ENCODE measurements around the gene GUF1. TPM values are rescaled to one million over a fixed set of nuclear protein-coding genes. Genes with fewer than 3 reads are reported as not detected.

The GUF1 gene
- total RNA-seq, 2 donors from 2014 or later: 17.8 to 28.7 TPM

DNA sequence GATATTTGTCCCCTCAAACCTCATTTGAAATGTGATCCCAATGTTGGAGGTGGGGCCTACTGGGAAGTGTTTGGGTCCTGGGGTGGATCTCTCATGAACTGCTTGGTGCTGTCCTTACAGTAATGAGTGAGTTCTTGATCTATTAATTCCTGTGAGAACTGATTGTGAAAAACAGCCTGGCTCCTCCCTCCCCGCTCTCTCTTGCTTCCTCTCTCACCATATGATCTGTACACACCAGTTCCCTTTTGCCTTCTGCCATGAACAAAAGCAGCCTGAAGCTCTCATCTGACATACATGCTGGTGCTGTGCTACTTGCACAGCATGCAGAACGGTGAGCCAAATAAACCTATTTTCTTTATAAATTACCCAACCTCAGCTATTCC lies 15.6 kb upstream of the GUF1 start:
- H3K27ac ChIP-seq: no peak overlapping the region
- no peak overlapping the region for H3K4me3 ChIP-seq
- H3K27me3 ChIP-seq: no peaks in the 10 kb centered on the region
- intact Hi-C loops (cut with DNase I): no loop called here
- DNase-seq: no peak
- H3K9me3 ChIP-seq: no peaks in the 10 kb centered on the region
- no peaks in the 10 kb centered on the region for H3K4me1 ChIP-seq
- H3K9ac ChIP-seq (ENCODE audit: low read depth in 2 of 2, low read length in 2 of 2): no peak overlapping the region
- TF ChIP-seq, protein P1, sequence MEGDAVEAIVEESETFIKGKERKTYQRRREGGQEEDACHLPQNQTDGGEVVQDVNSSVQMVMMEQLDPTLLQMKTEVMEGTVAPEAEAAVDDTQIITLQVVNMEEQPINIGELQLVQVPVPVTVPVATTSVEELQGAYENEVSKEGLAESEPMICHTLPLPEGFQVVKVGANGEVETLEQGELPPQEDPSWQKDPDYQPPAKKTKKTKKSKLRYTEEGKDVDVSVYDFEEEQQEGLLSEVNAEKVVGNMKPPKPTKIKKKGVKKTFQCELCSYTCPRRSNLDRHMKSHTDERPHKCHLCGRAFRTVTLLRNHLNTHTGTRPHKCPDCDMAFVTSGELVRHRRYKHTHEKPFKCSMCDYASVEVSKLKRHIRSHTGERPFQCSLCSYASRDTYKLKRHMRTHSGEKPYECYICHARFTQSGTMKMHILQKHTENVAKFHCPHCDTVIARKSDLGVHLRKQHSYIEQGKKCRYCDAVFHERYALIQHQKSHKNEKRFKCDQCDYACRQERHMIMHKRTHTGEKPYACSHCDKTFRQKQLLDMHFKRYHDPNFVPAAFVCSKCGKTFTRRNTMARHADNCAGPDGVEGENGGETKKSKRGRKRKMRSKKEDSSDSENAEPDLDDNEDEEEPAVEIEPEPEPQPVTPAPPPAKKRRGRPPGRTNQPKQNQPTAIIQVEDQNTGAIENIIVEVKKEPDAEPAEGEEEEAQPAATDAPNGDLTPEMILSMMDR (IDR thresholded peaks at IDR 0.05): no peak
- H3K36me3 ChIP-seq: no peaks in the 10 kb centered on the region

DNA sequence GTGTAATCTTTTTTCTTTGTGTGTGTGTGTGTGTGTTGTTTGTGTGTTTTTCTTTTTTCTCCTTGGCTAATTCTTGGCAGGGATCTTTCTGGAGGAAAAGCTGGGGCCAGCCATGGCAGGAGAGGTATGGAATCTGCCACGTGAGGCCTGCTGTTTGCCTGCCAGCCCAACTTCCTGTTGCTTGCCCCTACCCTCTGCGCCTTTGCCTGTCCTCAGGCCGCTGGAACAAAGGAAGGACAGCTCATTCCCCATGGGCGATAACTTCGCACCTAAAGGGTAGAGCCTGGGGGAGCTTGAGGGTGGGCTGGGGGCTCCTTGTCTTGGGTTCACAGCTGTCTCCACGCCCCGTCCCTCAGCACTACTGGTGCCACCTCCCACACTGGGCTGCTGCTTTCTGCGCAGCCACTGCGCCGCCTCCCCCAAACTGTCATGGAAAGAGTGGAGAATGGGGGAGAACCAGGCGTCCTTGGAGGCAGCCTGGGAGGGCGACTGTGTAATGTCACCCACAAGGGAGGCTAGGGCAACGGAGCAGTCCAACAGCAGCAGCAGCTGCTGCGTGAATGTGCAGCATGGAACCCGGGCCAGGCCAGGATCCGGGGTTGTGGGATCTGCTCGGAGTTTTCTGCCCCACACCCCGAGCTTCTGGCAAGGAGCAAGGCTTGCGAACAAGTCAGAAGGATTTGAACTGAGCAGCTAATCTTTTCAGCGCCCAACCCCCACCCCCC lies 14.5 kb upstream of the GUF1 start:
- H3K27ac ChIP-seq: no peak overlapping the region
- H3K36me3 ChIP-seq: no peaks in the 10 kb centered on the region
- H3K4me1 ChIP-seq: no peaks in the 10 kb centered on the region
- H3K27me3 ChIP-seq: no peaks in the 10 kb centered on the region
- H3K4me3 ChIP-seq: no peak overlapping the region
- no peaks in the 10 kb centered on the region for H3K9me3 ChIP-seq
- no peak for DNase-seq
- intact Hi-C loops (cut with DNase I): no loop called here
- no peak overlapping the region for H3K9ac ChIP-seq (ENCODE audit: low read depth in 2 of 2, low read length in 2 of 2)
- TF ChIP-seq, protein P1 (IDR thresholded peaks at IDR 0.05): no peak

DNA sequence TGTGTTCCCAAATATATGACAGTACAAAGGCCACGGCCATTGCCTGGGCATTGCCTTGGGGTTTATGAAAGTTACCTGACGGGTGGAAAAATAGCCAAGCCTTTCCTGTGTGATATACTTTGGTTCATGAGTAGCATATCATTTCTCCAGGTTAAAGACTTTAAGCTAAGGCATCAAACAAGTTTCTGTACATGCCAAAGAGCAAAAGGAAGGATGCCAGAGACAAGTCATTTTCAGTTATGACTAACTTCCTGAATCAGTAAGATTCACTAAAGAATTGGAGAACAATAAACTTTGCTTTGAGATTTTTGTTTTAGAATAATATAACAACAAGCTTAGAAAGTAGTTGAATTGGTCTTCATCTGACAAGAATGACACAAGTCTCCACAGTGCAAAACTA lies 9.7 kb upstream of the GUF1 start:
- H3K4me1 ChIP-seq: no peaks in the 10 kb centered on the region
- TF ChIP-seq, protein P1 (IDR thresholded peaks at IDR 0.05): no peak
- no peak overlapping the region for H3K9ac ChIP-seq (ENCODE audit: low read depth in 2 of 2, low read length in 2 of 2)
- H3K4me3 ChIP-seq: no peak overlapping the region
- H3K27me3 ChIP-seq: no peaks in the 10 kb centered on the region
- H3K36me3 ChIP-seq: no peaks in the 10 kb centered on the region
- H3K9me3 ChIP-seq: no peaks in the 10 kb centered on the region
- DNase-seq: no peak
- no peak overlapping the region for H3K27ac ChIP-seq
- intact Hi-C loops (cut with DNase I): no loop called here

DNA sequence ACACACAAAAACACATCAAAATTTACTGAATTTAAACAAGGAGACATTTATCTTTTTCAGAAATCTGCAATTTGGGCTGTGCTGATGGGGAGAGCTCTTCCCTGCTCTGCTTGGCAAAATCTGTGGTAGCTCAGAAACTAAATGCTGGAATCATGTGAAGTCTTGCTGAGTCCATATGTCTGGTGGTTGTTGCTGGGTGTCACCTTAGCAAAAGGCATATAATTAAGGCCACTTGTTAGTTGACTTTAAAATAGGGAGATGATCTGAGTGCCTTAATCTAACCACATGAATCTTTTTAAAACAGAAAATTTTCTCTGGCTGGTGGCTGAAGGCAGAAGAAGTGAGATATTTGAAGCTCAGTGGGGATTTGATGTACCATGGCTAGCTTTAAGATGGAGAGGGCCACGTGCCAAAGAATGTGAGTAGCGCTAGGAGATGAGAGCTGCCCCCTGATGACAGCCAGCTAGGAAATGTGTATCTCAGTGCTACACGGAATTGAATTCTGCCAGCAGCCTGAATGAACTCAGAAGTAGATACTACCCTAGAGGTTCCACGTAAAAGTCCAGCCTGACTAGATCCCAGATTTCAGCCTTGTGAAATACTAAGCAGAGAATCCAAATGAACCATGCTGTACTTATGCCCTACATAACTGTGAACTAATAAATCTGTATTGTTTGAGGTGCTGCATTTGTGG lies 7.6 kb upstream of the GUF1 start:
- TF ChIP-seq, protein P1 (IDR thresholded peaks at IDR 0.05): no peak
- H3K9ac ChIP-seq (ENCODE audit: low read depth in 2 of 2, low read length in 2 of 2): no peak overlapping the region
- H3K4me3 ChIP-seq: no peak overlapping the region
- intact Hi-C loops (cut with DNase I): no loop called here
- H3K36me3 ChIP-seq: no peaks in the 10 kb centered on the region
- no peak for DNase-seq
- H3K27ac ChIP-seq: no peak overlapping the region
- H3K9me3 ChIP-seq: no peaks in the 10 kb centered on the region
- no peaks in the 10 kb centered on the region for H3K4me1 ChIP-seq
- H3K27me3 ChIP-seq: no peaks in the 10 kb centered on the region

DNA sequence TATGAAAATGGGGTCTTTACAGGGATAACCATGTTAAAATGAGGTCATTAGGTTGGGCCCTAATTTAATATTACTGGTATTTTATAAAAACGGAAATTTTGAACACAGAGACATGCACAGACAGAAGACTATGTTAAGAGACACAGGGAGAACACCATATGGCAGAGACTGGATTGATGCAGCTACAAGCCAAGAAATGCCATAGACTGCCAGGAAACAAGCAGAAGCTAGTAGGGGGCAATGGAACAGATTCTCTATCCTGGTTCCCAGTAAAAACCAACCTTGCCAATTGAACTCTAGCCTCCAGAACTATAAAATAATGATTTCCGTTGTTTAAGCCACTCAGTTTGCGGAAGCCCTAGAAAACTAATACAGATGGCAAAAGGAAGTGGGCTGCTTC lies 6.6 kb upstream of the GUF1 start:
- Histone ChIP-seq H3K9ac (ENCODE audit: low read depth in 2 of 2, low read length in 2 of 2) (no peak overlapping the region), H3K36me3 (no peaks in the 10 kb centered on the region), H3K27me3 (no peaks in the 10 kb centered on the region), H3K27ac (no peak overlapping the region), H3K4me1 (no peaks in the 10 kb centered on the region), H3K9me3 (no peaks in the 10 kb centered on the region), H3K4me3 (no peak overlapping the region)
- no peak for DNase-seq
- TF ChIP-seq, protein P1 (IDR thresholded peaks at IDR 0.05): no peak
- intact Hi-C loops (cut with DNase I): no loop called here

Measured in colonic mucosa (tissue), 4 donors.